NB4 (cell line): ENCODE results near the gene SH2B3.

Experiments used
- DNase-seq: peaks from one replicate; pipeline ENCODE4 v3.0.0; 2010; ENCODE audit warnings: low read depth
- H3K4me3 ChIP-seq: one replicate; pipeline ENCODE4 v1.5.1; 2011; ENCODE audit warnings: mild to moderate bottlenecking, low read depth, low read length, moderate library complexity
- CTCF ChIP-seq: IDR thresholded peaks from one replicate; pipeline ENCODE4 v1.5.1; 2012; ENCODE audit warnings: low read depth, low read length
- MYC ChIP-seq: IDR thresholded peaks from 2 replicates; pipeline ENCODE4 v1.6.1; 2011; ENCODE audit warnings: low read depth, low read length
- POLR2A ChIP-seq: IDR thresholded peaks from 2 replicates; pipeline ENCODE4 v1.6.1; 2011; ENCODE audit warnings: mild to moderate bottlenecking; ENCODE audit not compliant: insufficient read length; ENCODE audit errors: extremely low read depth
- TF ChIP-seq, protein P1 (sequence below): IDR thresholded peaks from 2 replicates; pipeline ENCODE4 v1.6.1; 2011; ENCODE audit warnings: low read depth, low read length

SH2B3 gene

DNA sequence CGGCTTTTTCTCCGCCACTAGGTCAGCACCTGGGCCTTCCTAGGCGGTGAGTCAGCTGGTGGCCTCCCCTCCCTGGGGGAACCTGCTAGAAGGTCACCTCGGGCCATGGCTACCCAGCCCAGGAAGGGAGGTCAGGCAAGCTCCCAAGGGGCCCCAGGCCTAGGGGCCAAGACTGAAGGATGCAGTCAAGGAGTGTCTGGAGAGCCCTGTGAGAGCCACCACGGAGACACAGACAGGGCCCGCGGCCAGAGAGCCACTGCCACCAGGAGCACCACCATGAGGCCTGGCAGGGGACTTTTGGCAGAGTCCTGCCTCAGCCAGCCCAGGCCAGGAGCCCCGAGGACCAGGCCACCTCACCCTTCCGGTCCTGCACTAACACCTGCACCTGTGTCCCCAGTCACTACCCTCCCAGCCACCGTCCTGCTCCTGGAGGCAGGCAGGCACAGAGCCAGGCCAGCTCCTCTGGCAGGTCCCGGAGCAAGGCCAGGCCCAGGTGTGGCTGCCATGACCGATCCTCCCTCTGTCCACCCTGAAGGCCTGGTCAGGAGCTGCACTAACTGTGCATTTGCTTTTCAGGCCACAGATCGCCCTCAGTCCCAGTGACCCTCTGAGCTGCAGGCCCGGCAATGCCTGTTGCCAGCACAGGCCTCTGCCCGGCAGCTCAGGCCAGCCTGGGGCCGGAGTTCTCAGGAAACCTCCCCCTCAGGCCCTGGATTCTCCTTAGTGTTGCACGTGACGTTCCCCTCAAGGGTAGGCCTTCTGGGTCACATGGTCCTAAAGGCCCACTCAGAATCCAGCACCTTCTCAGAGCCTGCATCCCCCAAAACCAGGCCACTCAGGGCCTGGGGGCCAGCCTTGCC lies 43.8 kb upstream of the SH2B3 start:
- DNase-seq, result peak; percentile 37
- TF ChIP-seq, protein P1, sequence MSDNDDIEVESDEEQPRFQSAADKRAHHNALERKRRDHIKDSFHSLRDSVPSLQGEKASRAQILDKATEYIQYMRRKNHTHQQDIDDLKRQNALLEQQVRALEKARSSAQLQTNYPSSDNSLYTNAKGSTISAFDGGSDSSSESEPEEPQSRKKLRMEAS, result no peak
- TF ChIP-seq CTCF (no peak), POLR2A (no peak), MYC (no peak)
- no peak overlapping the region for H3K4me3 ChIP-seq

GRCh38 chr12:111362687-111363475 lies 42.8 kb upstream of the SH2B3 start:
- no peak for TF ChIP-seq CTCF
- no peak for TF ChIP-seq POLR2A
- no peak for TF ChIP-seq MYC
- TF ChIP-seq, protein P1, result no peak
- H3K4me3 ChIP-seq, result no peak overlapping the region
- DNase-seq, result no peak

DNA sequence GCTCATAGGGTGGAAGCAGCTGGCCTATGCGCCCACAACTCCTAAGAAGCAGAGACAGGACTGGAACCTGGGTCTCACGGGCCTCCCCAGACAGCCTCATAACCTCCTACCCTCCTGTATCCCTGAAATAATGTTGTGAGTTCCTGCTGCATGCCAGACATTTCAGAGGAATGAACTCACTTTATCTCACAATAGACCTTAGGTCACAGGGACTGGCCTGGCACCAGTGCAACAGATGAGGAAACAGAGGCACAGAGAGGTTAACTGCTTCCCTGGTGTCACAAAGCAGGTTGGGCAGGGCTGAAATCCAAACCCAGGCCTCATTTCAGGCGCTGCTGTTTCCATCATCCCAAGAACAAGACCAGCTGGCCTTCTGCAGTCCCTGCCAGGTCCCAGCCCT lies 42.1 kb upstream of the SH2B3 start:
- no peak overlapping the region for H3K4me3 ChIP-seq
- TF ChIP-seq MYC (no peak), CTCF (no peak), POLR2A (no peak)
- no peak for DNase-seq

DNA sequence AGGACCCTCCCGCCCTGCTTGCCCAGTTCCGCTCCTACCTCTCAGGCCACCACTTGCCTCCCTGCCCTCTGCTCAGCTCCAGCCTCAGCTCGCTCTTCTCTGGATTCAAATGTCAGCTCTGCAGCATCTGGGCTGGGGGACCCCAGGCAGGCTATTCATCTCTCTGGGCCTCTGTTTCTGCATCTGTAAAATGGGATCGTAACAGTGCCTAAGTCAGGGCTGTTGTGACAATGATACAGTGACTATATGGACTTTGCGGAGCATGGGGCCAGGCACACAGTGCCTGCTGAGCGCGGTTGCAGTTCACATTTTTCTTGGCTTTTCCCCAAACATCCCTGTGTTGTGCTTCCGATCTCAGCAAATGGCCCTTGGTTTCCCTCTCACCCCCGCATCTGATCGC lies 39.6 kb upstream of the SH2B3 start:
- H3K4me3 ChIP-seq, result no peak overlapping the region
- DNase-seq, result no peak
- TF ChIP-seq CTCF, result no peak
- TF ChIP-seq, protein P1, result no peak
- no peak for TF ChIP-seq MYC
- no peak for TF ChIP-seq POLR2A

DNA sequence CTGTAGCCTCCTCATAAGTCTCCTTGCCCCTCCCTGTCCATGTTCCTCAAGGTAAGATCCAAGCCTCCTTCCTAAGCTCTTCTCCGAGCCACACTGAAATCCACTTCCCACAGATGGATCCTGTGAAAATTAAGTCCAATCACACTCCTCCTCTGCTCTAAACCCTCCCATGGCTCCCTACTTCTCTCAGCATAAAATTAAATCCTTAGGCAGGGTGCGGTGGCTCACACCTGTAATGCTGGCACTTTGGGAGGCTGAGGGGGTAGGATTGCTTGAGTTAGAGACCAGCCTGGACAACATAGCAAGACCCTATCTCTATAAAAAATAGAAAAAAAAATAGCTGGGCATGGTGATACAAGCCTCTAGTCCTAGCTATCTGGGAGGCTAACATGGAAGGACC lies 39.1 kb upstream of the SH2B3 start:
- no peak for TF ChIP-seq MYC
- DNase-seq, result no peak
- H3K4me3 ChIP-seq, result no peak overlapping the region

- no peak overlapping the region for H3K4me3 ChIP-seq
- TF ChIP-seq, protein P1, result no peak
- TF ChIP-seq POLR2A (no peak), MYC (no peak), CTCF (no peak)
- no peak for DNase-seq
These were observed 38.0 kb upstream of the SH2B3 start for GRCh38 chr12:111367661-111368221.
